ENCODE results near the gene INTS2.
"Not testable (repeated sequence)": the region's sequence is repeated elsewhere in the genome, so short reads cannot be mapped to it uniquely, and the experiment has no call there.

INTS2 gene

GRCh38 chr17:61828694-61829093 is 99.1 kb downstream of the INTS2 start:
- Histone ChIP-seq H3K27ac (no peak overlapping the region), H3K4me3 (no peak overlapping the region)

GRCh38 chr17:61827649-61828395 is 100.0 kb downstream of the INTS2 start:
- H3K4me3 ChIP-seq, result no peak overlapping the region

GRCh38 chr17:61826866-61827265 is 100.9 kb downstream of the INTS2 start:
- H3K4me3 ChIP-seq, H3K27ac ChIP-seq: not testable (repeated sequence)

More at GRCh38 chr17:61827649-61828395, 100.0 kb downstream of the INTS2 start:
- H3K27ac ChIP-seq, result no peak overlapping the region

GRCh38 chr17:61826198-61826597 is 101.6 kb downstream of the INTS2 start:
- not testable (repeated sequence) for H3K4me3 ChIP-seq, H3K27ac ChIP-seq

- no peak overlapping the region for H3K4me3 ChIP-seq
- no peak overlapping the region for H3K27ac ChIP-seq
Measured at GRCh38 chr17:61825448-61826137, 102.2 kb downstream of the INTS2 start.

- H3K27ac ChIP-seq, result no peak overlapping the region
- H3K4me3 ChIP-seq, result no peak overlapping the region
Measured at GRCh38 chr17:61822326-61823285, 105.2 kb downstream of the INTS2 start.

GRCh38 chr17:61821655-61822054 is 106.1 kb downstream of the INTS2 start:
- Histone ChIP-seq H3K4me3 (no peak overlapping the region), H3K27ac (no peak overlapping the region)

GRCh38 chr17:61819265-61819664 is 108.5 kb downstream of the INTS2 start:
- H3K4me3 ChIP-seq, result not testable (repeated sequence)

GRCh38 chr17:61818225-61818624 is 109.6 kb downstream of the INTS2 start:
- H3K4me3 ChIP-seq, result no peak overlapping the region

More at GRCh38 chr17:61819265-61819664, 108.5 kb downstream of the INTS2 start:
- H3K27ac ChIP-seq, result not testable (repeated sequence)

GRCh38 chr17:61817452-61817851 is 110.3 kb downstream of the INTS2 start:
- no peak overlapping the region for H3K27ac ChIP-seq
- no peak overlapping the region for H3K4me3 ChIP-seq

More at GRCh38 chr17:61818225-61818624, 109.6 kb downstream of the INTS2 start:
- no peak overlapping the region for H3K27ac ChIP-seq

GRCh38 chr17:61816538-61816937 is 111.2 kb downstream of the INTS2 start:
- H3K4me3 ChIP-seq, result no peak overlapping the region

GRCh38 chr17:61815863-61816503 is 111.8 kb downstream of the INTS2 start:
- Histone ChIP-seq H3K4me3 (no peak overlapping the region), H3K27ac (no peak overlapping the region)

More at GRCh38 chr17:61816538-61816937, 111.2 kb downstream of the INTS2 start:
- no peak overlapping the region for H3K27ac ChIP-seq
